Lung (tissue), 12 donors: ENCODE measurements around the gene C1orf105. TPM values are rescaled to one million over a fixed set of nuclear protein-coding genes. Genes with fewer than 3 reads are reported as not detected.

Experiments used
- ATAC-seq: fragments of 200-7000 bp; cut with Tn5 transposase; one replicate; pipeline ENCODE4 v1.9.1; 2020; ENCODE audit warnings: moderate number of reproducible peaks; ENCODE audit not compliant: insufficient read depth, low FRiP score
- DNase-seq, 3 donors: peaks; one replicate each; pipeline ENCODE4 v3.0.0-alpha.2; 2013 to 2017
- H3K27ac ChIP-seq, 2 donors: one replicate each; pipeline ENCODE4 v1.5.1; 2013; ENCODE audit warnings: mild to moderate bottlenecking in 2 of 2, moderate library complexity in 2 of 2, control low read depth in 1 of 2, inconsistent platforms in 1 of 2, low read depth in 1 of 2, low read length in 1 of 2
- H3K27me3 ChIP-seq, 3 donors: one replicate each; pipeline ENCODE4 v1.5.1; 2013; ENCODE audit warnings: low read length in 2 of 3; ENCODE audit not compliant: control insufficient read depth in 3 of 3, insufficient read depth in 3 of 3
- H3K36me3 ChIP-seq, 4 donors: one replicate each; pipeline ENCODE4 v1.5.1; 2013; ENCODE audit warnings: low read length in 4 of 4, mild to moderate bottlenecking in 1 of 4, moderate library complexity in 1 of 4; ENCODE audit not compliant: control insufficient read depth in 4 of 4, insufficient read depth in 4 of 4
- H3K4me1 ChIP-seq, 5 donors: one replicate each; pipeline ENCODE4 v1.5.1; 2013; ENCODE audit warnings: low read length in 5 of 5, mild to moderate bottlenecking in 2 of 5, moderate library complexity in 1 of 5; ENCODE audit not compliant: control insufficient read depth in 5 of 5, insufficient read depth in 5 of 5
- H3K4me3 ChIP-seq: one replicate; pipeline ENCODE4 v1.5.1; 2013; ENCODE audit warnings: mild to moderate bottlenecking, control low read depth, moderate library complexity
- H3K9ac ChIP-seq, 2 donors: one replicate each; pipeline ENCODE4 v1.5.1; 2013; ENCODE audit warnings: low read length in 2 of 2, control low read depth in 1 of 2; ENCODE audit not compliant: insufficient read depth in 1 of 2
- H3K9me3 ChIP-seq, 4 donors: one replicate each; pipeline ENCODE4 v1.5.1; 2013; ENCODE audit warnings: low read length in 3 of 4, mild to moderate bottlenecking in 1 of 4, moderate library complexity in 1 of 4; ENCODE audit not compliant: control insufficient read depth in 4 of 4, insufficient read depth in 3 of 4
- CTCF ChIP-seq: IDR thresholded peaks from 2 replicates; pipeline ENCODE4 v1.5.1; 2012; ENCODE audit warnings: mild to moderate bottlenecking; ENCODE audit errors: control extremely low read depth, extremely low read depth
- WGBS, 2 donors: extraction: QIAGEN DNeasy Blood & Tissue Kit; methylation state at CpG; one replicate each; pipeline ENCODE4 v1.1.7; 2013; 5-methylcytosine and 5-hydroxymethylcytosine counted together
- polyA plus RNA-seq, 2 donors: library from polyadenylated mRNA; stranded (reverse); fragments of 200-250 nt; gene quantifications; one replicate each; pipeline ENCODE4 v1.2.1, GENCODE V29; 2013
- total RNA-seq, 2 donors: library from RNA; depleted of rRNA in 1 of 2; stranded (reverse); fragments of >200 nt in 1 of 2; gene quantifications; one replicate each; pipeline ENCODE4 v1.2.1, GENCODE V29; 2014 to 2021
- donor health status: control.
- donor health status: control.
- donor health status: Bipolar disorder and iron deficiency.
- donor health status: healthy.
- donor health status: DM: yes; HTN: yes; CAD: no.

C1orf105 gene
- total and polyA plus RNA-seq, 4 donors: not detected

GRCh38 chr1:172450524-172450885 is 30.0 kb downstream of the C1orf105 start:
- ATAC-seq: no peak
- H3K9me3 ChIP-seq: no peaks in the 10 kb centered on the region
- H3K4me1 ChIP-seq: peaks cover 0 to 6% (median 3%) of the 10 kb centered on the region in 5 donors
- TF ChIP-seq CTCF: no peak
- DNase-seq: no peak
- H3K9ac ChIP-seq: no peak overlapping the region
- H3K36me3 ChIP-seq: no peaks in the 10 kb centered on the region
- 55 to 75% methylated on average over 7 of the region's 7 CpGs for WGBS, 2 donors
- H3K27me3 ChIP-seq: no peaks in the 10 kb centered on the region
- H3K4me3 ChIP-seq: no peak overlapping the region
- peak overlapping the region in 1 of 2 donors; percentile 42 for H3K27ac ChIP-seq

GRCh38 chr1:172451002-172451443 is 30.5 kb downstream of the C1orf105 start:
- no peak for TF ChIP-seq CTCF
- H3K4me3 ChIP-seq: no peak overlapping the region
- peaks cover 0 to 6% (median 3%) of the 10 kb centered on the region in 5 donors for H3K4me1 ChIP-seq
- WGBS, 2 donors: 65 to 78% methylated on average over 2 of the region's 2 CpGs
- H3K27me3 ChIP-seq: no peaks in the 10 kb centered on the region
- DNase-seq (peak; percentile 30 to 64 (median 45)), ATAC-seq (peak; percentile 38)
- H3K9me3 ChIP-seq: no peaks in the 10 kb centered on the region
- H3K27ac ChIP-seq: peak overlapping the region in 1 of 2 donors; percentile 42
- no peak overlapping the region for H3K9ac ChIP-seq
- no peaks in the 10 kb centered on the region for H3K36me3 ChIP-seq

GRCh38 chr1:172452536-172453152 is 32.2 kb downstream of the C1orf105 start:
- Histone ChIP-seq H3K27me3 (no peaks in the 10 kb centered on the region), H3K4me1 (peaks cover 0 to 6% (median 3%) of the 10 kb centered on the region in 5 donors), H3K9ac (no peak overlapping the region), H3K36me3 (no peaks in the 10 kb centered on the region), H3K27ac (no peak overlapping the region), H3K4me3 (no peak overlapping the region), H3K9me3 (no peaks in the 10 kb centered on the region)
- 83% methylated on average over 7 of the region's 7 CpGs for WGBS, 2 donors
- no peak for TF ChIP-seq CTCF
- no peak for ATAC-seq
- no peak for DNase-seq

GRCh38 chr1:172453153-172453545 is 32.7 kb downstream of the C1orf105 start:
- Histone ChIP-seq H3K36me3 (no peaks in the 10 kb centered on the region), H3K9me3 (no peaks in the 10 kb centered on the region), H3K27ac (no peak overlapping the region), H3K4me3 (no peak overlapping the region), H3K4me1 (peaks cover 0 to 6% (median 3%) of the 10 kb centered on the region in 5 donors), H3K9ac (no peak overlapping the region), H3K27me3 (no peaks in the 10 kb centered on the region)
- no peak for TF ChIP-seq CTCF
- WGBS, 2 donors: 77 to 86% methylated on average over 6 of the region's 6 CpGs
- DNase-seq (no peak), ATAC-seq (no peak)
